GM21390 (cell line): ENCODE measurements around the gene BOK.

Experiments
- ATAC-seq: cut with Tn5 transposase; IDR thresholded peaks from one replicate; pipeline ENCODE4 v1.9.1; 2021; ENCODE audit not compliant: unreplicated experiment

Gene BOK

DNA sequence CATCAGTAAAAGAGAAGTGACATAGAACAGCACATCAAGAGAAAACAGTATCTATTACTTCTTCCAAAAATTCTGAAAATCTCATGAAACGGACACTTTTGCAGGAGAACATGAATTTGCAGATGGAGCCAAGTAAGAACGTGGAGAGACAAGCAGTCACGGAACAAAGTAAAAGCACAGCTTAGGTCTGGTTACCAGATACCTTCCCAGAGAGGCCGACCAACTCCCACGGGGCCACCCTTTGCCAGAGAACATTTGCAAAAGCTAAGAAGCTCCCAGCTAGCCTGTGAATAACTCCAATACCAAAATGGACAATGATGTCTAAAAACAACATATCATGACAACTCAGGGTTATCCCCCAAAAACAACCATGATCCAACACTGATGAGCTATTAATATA lies 39.5 kb downstream of the BOK start:
- no peak for ATAC-seq

DNA sequence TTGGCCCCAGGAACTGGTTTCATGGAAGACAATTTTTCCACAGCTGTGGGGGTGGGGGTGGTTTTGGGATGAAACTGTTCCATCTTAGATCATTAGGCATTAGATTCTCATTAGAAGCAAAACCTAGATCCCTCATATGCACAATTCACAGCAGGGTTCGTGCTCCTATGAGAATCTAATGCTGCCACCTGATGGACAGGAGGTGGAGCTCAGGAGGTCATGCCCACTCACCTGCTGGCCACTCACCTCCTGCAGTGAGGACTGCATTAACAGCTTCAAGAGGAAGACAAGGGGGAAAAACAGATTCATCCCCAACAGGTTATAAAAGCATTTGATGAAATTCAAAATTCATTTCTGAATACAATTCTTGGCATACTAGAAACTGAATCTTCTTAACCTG lies 39.9 kb downstream of the BOK start:
- ATAC-seq: no peak

DNA sequence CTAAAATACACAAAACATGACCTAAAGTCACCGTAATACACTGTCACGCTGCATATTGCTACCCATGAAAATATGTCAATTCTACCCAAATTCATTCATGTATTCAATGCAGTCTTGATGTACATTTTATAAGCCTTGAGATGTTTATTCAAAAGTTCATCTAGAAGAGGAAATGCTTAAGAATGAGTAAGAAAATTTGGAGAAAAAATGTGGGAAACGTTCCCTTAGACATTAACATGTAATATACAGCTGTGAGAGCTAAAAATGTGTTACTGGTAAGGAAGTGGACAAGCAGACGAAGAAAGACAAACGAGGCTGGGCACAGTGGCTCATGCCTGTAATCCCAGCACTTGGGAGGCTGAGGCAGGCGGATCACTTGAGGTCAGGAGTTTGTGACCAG lies 41.1 kb downstream of the BOK start:
- ATAC-seq: no peak

DNA sequence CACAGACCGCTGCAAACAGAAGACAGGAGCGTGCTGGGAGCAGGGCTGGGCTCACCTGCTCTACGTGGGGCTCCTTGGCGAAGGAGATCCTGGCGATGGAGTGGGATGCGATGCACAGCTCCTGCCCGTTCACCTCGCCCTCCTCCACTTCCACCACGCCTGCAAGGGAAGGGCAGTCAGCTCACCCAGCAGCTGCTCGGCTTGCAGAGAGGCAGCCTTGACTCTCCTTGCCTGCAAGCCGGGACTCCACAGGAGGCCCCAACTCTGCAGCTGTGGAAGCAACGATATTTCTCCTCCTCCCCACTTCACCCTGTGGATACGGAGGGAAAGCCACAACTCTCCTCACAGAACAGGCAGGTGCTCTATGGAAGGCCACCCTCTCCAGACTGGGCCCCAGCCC lies 43.3 kb downstream of the BOK start:
- ATAC-seq: no peak

DNA sequence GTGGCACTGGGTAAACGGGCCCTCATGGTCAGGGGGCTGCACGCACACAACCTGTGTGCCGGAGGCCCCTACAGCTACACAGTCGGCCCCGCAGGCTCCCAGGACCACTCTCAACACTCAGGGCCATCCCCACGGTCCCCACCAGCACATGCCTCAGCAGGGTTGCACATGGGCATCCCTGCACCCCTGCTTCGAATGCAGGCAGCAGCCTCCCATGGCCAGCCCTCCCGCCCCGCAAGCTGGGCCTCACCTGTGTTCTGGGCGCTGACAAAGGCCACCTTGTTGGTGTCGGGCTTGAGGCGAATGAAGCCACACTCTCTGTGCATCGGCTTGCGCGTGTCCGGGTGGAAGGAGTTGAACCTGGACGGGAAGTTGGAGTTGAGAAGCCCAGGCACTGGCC lies 44.2 kb downstream of the BOK start:
- ATAC-seq: no peak

DNA sequence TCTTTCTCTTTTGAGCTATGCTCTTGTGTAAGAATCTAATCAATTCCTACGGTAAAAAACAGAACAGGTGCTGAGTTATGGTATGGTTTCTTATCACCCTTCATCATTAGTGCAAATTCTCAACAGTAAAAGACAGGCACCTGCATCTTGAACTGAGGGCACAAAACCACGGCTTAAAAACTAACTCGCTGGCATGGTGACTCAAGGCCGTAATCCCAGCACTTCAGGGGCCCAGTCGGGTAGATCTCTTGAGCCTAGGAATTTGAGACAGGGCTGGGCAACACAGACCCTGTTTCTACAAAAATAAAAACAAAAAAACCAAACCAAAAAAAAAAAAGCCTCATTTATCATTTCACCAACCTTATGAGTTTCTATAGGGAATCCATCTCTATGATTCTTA lies 45.1 kb downstream of the BOK start:
- ATAC-seq: no peak

DNA sequence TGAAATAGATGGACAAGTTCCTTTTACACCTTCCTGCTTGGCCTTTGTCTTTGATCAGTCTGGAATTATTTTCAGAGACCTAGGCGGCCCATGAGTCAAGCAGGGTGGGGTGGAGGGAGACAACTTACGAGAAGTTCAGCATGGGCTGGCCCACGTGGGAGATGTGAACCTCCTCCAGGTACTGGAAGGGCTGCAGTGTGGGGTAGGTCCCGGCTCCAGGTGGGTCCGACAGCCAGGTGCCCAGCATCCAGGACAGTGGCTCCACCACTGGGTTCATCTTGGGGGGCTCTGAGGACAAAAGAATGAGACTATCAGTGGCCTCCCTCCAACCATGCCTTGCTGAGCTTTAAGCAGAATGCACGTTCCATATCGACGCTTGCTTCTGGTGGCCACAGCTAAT lies 47.6 kb downstream of the BOK start:
- no peak for ATAC-seq

DNA sequence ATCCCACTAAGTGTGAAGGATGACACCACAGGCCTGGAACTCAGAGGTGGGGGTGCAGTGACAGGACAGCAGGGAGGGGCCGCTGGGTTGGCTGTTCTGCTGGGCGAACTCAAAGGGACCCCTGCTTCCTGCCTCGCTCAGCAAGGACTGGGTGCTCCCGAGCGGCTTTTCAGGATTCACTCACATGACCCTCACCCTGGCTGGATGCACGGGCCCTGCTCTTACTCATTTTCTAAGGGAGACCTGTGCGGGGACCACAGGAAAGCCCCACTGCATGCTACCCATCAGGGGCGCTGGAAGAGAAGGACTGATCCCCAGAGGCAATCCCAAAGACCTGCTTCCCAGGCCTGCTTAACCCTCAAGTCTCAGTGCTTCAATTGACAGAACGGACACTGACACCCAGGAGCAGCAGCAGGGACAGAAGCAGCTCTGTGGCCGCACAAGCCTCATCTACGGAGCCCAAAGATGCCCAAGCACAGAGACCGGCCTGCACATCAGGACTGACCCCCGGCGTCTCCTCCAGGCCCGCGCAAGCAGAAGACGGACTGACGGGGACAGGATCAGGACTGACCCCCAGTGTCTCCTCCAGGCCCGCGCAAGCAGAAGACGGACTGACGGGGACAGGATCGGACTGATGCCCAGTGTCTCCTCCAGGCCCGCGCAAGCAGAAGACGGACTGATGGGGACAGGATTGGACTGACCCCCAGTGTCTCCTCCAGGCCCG lies 48.8 kb downstream of the BOK start:
- ATAC-seq: no peak

DNA sequence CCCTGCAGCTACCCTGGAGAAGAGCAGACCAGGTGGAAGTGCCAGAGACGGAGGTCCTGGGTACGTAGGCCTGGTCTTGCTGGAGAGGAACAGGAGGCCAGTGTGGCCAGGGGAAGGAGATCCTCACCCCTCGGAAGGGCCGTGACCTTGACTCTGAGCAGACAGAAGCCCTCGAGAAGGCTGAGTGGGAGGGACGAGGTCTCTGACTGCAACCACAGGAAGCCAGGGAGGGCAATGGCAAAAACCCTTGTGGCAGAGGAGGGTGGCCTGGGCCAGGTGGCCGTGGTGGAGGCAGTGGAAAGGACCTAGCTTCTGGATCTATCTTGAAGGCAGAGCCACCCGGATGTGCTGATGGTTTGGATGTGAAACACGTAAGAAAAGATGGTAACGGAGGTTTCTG lies 50.3 kb downstream of the BOK start:
- no peak for ATAC-seq

DNA sequence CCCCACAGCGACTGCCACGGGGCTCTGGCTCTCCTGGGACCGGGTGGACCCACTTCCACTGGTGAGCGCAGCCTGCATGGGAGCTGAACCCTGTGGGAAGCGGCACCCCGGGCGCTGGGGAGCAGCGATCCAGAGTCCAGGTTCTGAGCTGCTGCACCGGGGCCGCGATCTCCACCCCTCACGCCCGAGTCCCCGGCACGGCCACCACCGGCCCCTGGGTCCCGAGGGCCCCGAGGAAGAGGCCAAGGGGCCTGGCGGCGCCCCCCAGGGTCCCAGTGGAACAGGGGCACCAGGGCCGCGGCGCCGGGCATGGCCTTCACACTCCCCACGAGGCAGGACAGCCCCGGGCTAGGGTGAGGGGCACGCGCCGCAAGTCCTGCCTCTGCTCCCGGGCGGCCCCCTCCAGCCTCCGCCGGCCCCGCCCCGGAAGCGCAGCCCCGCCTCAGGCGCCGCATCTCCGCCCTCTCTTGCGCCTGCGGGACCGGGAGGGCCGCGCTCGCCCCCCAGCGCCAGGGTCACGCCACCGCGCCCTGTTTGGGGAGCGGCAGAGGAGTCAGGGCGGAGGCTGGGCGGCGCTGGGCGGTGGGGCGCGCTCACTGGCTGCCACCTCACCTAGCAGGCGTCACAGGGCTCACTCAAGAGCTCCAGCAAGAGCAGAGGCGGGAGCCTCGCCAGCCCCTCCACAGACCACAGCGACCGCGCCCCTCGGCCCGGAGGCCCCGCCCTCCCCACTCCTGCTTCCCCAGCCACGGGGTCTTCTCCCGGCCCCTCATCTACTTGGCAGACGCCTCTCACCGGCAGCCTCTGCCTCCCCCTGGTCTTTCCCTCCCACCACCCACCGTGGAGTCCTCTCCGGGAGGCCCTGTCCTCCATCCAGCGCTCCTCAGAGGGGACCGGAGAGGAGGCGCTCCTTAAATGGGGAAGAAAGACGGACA lies 51.6 kb downstream of the BOK start:
- peak; percentile 95 for ATAC-seq

DNA sequence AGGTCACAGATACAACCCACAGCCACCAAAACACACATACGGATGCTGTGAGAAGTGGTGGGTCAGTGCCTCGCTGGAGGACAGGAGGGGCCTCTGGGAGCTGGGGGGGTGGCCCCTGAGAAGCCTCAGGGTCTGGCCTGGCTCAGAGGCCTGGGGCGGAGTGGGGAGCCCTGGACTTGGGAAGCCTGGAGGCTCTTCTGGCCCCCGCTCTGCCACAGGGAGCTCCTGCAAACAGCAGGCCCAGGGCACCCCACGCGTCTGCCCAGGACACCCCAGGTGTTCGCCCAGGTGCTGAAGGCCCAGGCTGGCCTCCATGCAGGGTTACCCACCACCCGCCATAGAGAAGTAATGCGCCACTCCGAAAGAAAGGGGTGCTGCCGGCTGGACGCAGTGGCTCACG lies 52.5 kb downstream of the BOK start:
- ATAC-seq: no peak

DNA sequence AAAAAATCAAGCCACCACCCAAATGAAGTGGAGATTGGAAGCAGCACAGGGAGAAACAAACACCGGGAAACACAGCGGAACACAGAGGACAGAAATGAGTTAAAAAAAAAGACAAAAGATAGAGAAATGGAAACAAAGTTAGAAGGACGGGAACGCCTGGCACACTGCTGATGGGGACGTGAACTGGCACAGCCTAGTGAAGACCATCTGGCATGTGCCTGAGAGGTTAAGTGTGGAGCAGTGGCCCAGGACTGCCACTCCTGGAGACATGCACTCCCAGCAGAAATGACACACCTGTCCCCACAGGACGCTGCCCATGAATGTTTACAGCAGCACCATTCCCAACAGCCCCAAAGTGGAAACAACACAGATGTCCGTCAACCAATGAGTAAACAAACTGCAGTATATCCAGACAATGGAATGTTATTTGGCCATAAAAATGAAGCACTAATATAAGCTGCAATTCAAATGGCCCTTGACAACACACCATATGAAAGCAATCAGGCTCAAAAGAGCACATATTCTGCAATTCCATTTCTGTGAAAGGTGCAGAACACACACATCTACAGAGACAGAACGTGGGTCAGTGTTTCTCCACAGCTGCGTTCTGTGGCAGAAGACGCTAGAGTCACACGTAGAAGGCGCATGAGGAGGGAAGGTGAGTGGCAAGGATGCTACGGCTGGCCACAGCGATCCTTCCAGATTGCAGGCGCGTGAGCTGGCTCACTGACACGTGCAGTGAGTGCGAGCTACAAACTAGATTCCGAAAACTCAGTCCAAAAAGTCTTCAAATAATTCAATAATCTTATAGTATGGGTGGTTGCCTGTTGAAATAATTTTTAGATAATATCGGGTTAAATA lies 53.8 kb downstream of the BOK start:
- ATAC-seq: no peak

DNA sequence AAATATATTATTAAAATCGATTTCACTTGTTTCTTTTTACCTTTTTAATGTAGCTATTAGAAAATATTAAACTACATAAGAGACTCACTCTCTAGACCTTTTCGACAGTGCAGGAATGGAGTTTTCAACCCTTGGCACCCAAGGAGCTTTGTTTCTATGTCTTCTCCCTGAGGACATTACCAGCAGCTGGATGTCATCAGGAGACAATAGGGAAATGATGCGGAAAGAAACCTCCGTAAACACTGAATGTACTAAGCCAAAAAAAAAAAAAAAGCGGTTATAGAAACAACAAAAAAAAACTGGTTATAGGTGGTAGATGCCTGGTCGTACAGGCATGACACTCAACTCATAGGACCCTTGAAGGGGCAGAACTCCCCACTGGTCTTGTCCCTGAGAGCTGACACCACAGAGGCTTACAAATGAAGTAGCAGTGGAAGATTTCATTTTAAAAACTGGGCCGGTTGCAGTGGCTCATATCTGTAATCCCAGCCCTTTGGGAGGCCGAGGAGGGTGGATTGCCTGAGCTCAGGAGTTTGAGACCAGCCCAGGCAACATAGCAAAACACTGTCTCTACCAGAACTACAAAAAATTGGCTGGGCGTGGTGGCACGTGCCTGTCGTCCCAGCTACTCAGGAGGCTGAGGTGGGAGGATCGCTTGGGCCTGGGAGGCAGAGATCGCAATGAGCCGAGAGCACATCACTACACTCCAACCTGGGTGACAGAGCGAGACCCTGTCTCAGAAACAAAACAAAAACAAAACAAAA lies 54.7 kb downstream of the BOK start:
- no peak for ATAC-seq

DNA sequence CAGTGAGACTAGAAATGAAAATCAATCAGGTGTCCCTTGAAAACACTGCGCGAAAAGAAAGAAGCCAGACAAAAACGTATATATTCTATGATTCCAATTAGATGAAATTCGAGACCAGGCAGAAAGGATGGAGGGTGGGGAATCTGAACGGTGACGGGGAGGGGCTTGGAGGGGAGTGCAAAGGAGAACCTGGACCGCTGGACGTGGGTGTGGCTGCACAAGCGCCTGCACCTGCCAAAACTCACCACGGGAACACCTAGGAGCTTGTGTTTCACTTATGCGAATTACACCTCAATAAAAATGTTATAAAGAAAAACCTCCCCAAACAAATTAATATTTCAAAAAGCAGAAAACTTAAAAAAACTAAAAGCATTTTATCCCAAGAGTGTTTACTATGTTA lies 56.5 kb downstream of the BOK start:
- ATAC-seq: no peak

DNA sequence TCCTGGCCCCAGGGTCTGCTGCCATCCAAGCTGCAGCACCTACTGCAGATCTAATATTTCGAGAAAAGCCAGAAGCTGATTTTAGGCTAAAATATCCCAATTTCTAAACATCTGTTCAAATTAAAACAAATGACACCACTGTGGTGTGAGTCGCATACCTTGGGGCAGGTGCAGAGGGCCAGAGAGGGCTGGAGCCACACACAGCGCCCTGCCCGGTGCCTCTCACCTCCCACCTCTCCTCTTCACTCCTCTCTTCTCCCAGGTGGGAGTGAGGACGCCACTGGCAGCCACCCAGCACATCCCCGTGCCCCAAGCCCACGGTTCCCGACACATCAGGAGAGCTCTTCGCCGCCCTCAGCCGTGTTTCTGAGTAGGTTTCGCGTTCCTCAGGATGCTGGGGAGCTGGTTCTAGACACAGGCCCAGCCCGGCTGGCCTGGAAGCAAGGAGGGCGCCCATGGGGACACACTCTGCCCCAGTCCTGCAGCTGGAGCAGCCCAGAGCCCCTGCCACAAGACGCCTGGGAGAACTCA lies 57.0 kb downstream of the BOK start:
- no peak for ATAC-seq

DNA sequence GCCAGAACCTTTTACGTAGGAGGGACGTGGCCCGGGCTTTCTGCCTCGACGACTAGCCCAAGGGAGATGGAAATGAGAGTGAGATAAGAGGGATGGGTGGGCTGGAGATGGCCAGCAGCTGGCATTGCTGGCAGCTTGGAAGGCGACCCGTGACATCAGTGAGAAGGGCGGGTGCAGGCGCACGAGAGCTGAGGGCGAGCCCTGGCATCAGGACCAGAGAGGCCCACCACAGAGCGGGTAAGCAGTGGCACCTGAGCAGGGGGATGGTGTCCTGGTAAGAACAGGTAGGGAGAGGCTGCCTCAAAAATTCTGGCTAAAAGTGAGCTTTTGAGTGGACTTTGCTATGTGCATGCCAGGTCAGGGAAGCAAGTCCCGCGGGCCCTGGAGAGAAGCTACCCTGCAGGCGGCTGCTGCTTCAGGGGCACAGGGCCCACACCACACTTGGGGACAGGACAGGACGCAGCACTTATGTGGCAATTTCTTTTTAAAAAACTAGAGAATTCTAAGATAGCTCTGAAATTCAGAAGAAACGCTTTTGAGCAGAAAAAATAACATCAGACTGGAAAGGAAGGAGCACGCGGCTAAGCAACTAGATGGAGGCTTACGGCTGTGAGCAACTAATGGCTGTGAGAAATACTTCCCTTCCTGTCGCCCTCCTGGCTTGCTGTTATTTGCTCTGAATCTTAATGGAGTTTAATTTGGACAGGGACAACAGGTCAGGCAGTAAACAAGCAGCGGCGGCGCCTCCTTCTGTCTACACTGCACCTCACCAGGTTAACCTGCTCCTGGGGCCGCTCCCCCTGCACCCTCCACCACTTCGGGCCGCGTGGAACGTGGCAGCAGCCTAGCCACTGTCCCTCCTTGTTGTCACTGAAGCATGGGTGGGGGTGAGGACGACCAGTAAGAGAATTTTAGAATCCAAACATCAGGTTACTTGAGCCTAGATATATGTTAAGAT lies 57.9 kb downstream of the BOK start:
- no peak for ATAC-seq

DNA sequence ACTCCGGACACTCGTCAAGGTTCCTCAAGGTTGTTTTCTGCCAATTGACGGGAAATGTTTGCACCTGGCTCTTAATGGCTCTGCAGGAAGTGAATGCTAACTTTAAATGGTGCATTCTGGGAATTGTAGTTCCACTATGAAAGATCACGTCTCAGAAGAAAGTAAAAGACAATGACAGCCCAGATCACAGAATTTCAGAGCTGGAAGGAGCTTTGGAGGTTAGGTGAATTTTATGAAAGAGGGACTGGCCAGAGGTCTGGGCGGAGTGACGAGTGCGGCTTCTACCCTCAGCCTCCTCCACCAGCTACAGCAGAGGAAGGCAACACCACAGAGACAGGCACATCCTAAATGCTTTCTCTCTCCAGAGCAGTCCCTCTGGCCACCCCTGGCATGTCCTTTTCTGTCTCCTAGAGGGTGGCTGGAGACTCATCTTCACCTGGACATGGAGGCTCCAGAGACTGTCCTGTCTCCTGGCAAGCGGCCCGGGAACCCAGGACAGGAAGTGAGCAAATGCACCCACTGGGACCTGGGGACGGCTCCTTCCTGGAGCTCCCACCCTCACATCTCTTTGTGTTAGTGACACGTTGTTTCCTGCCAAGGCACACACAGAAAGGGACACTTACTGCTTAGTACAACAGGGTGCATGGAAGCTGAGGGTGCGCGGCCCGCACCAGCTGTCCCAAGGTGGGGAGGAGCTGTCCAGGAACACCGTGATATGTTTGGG lies 59.0 kb downstream of the BOK start:
- ATAC-seq: peak; percentile 61

DNA sequence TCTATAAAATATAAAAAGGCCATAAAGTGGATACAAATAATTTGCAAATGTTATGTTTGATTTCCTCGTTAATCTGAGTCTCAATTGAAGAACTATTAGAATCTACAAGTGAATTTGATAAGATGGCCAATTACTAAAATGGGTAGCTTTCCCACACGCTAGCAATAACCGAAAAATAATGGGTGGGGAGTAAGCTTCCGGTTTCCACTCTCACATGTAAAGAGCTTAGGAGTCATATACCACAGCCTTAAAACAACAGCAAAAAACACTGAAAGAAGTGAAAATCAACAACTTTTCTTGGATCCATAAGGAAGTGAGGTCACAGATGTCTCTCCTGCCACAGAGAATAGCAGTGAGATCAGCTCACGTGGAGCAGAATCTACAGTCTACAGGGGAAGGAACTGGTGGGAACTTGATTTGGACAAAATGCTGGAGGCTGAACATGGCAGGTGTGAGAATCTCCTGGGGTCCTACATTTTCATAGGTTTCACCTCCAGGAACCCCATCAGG lies 59.8 kb downstream of the BOK start:
- ATAC-seq: no peak
